ENCODE measurements around the gene SPATA31E1. TPM values are rescaled to one million over a fixed set of nuclear protein-coding genes. Genes with fewer than 3 reads are reported as not detected.

SPATA31E1 gene
- total and polyA plus RNA-seq, 9 of the 15 experiments (the other 6 are each of a cell fraction or from before 2014, with no cell fraction given): not detected

DNA sequence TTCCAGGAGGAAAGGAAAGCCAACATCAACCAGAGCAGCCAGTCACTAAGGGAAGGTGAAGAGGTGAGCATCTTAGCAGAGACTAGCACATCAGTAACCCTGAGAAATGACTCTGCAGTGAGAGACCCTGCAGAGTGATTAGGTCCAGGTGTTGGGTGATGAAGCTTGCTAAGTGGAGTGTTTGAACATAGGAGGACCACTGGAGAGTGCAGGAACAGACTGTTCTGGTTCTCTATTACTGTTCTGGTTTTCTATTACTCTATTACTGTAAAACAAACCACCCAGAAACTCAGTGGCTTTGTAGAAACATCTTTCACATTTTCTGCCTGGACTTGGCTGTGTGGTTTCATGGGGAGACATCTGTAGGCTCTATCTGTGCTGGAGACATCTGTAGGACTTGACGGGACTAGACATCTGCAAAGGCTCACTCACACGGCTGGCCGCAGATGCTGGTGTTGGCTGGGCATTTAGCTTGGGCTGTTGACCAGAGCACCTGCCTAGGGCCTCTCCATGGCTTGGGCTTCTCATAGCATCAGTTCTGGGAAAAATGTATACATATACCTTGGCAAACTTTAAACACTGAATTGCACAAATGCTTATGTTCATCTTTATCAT, 33.4 kb upstream of the SPATA31E1 start:
- Histone ChIP-seq H3K9ac (ENCODE audit: insufficient read depth in 1 of 2, low read depth in 2 of 2, low read length in 2 of 2) (no peak overlapping the region), H3K27ac (ENCODE audit: extremely low read depth, low read depth, low read length) (no peak overlapping the region), H3K36me3 (ENCODE audit: control insufficient read depth, insufficient read depth, low read length) (no peaks in the 10 kb centered on the region), H2AFZ (ENCODE audit: low read depth, low read length) (no peak overlapping the region), H3K4me3 (no peak overlapping the region), H3K27me3 (ENCODE audit: control insufficient read depth in 2 of 2, insufficient read depth in 2 of 2, low read length in 2 of 2) (peaks cover 0 to 4% of the 10 kb centered on the region in 2 experiments; a peak in 1 of 5 replicates), H3K9me3 (replicated peaks; ENCODE audit: control insufficient read depth, insufficient read depth, low read depth, low read length) (no peaks in the 10 kb centered on the region), H3K9me1 (ENCODE audit: control insufficient read depth, insufficient read depth, low read length) (no peaks in the 10 kb centered on the region), H3K4me1 (replicated peaks in 1 of 2; ENCODE audit: control insufficient read depth in 2 of 2, insufficient read depth in 2 of 2, low read length in 2 of 2) (no peaks in the 10 kb centered on the region), H4K20me1 (replicated peaks; ENCODE audit: control insufficient read depth, insufficient read depth, low read length) (no peaks in the 10 kb centered on the region), H3K4me2 (ENCODE audit: insufficient read depth, low read length) (no peak overlapping the region), H3K79me2 (ENCODE audit: control insufficient read depth, insufficient read depth, low read length) (no peaks in the 10 kb centered on the region)
- 2% methylated on average over 3 of the region's 3 CpGs for WGBS (ENCODE audit: insufficient coverage, low coverage, missing lambda C conversion rate)
- no peak for FAIRE-seq
- no TSS peak for BruUV-seq (replicated peaks)
- no peak for ATAC-seq
- ChIA-PET POLR2A (interaction anchor here (0.6 kb wide), 1 partner anchor 266 kb away, joined by 3 read pairs; no protein-coding TSS in a partner anchor), CTCF (ENCODE audit: low intra/inter-chr PET ratio) (no interaction called here)
- in situ Hi-C loops (cut with MboI) (no loop called here), intact Hi-C loops (cut with micrococcal nuclease) (no loop called here)
- TF ChIP-seq CTBP1 (IDR thresholded peaks at IDR 0.05; ENCODE audit: borderline replicate concordance) (no peak), RFX5 (IDR thresholded peaks at IDR 0.05; ENCODE audit: low read depth, low read length) (no peak), EHMT2 (IDR thresholded peaks at IDR 0.05) (no peak), ZNF3 (CRISPR knock-in tag; IDR thresholded peaks at IDR 0.05) (no peak), XRCC4 (IDR thresholded peaks at IDR 0.05; ENCODE audit: extremely low read depth, insufficient read depth, insufficient read length) (no peak), TCF7 (IDR thresholded peaks at IDR 0.05; ENCODE audit: borderline replicate concordance) (no peak), ZFX (CRISPR knock-in tag; IDR thresholded peaks at IDR 0.05) (no peak), BRD9 (IDR thresholded peaks at IDR 0.05; ENCODE audit: low read depth, partially characterized antibody) (no peak), CEBPG (CRISPR knock-in tag; IDR thresholded peaks at IDR 0.05) (no peak), CEBPG (tag; conservative IDR thresholded peaks at IDR 0.05 in 1 of 2, IDR thresholded peaks at IDR 0.05 in 1 of 2) (no peak), MIER1 (IDR thresholded peaks at IDR 0.05; ENCODE audit: low read depth) (no peak), SRF (CRISPR knock-in tag; IDR thresholded peaks at IDR 0.05) (no peak), RCOR1 (IDR thresholded peaks at IDR 0.05; ENCODE audit: borderline replicate concordance in 1 of 2, low read depth in 2 of 2, low read length in 2 of 2) (no peak), CREB1 (IDR thresholded peaks at IDR 0.05) (no peak), CREB1 (CRISPR knock-in tag; IDR thresholded peaks at IDR 0.05) (no peak), RBFOX2 (IDR thresholded peaks at IDR 0.05; ENCODE audit: low read depth, low read length) (no peak), ETV1 (tag; conservative IDR thresholded peaks at IDR 0.05; ENCODE audit: low read depth) (no peak), BDP1 (IDR thresholded peaks at IDR 0.05; ENCODE audit: insufficient read depth, insufficient read length) (no peak), KDM2B (CRISPR knock-in tag; IDR thresholded peaks at IDR 0.05) (no peak), YY1 (IDR thresholded peaks at IDR 0.05; ENCODE audit: borderline replicate concordance in 1 of 3, control insufficient read depth in 1 of 3, extremely low read depth in 1 of 3, insufficient read depth in 3 of 3, insufficient read length in 1 of 3, insufficient replicate concordance in 2 of 3, low read depth in 1 of 3, low read length in 2 of 3) (no peak)
- TF ChIP-seq, protein P1, sequence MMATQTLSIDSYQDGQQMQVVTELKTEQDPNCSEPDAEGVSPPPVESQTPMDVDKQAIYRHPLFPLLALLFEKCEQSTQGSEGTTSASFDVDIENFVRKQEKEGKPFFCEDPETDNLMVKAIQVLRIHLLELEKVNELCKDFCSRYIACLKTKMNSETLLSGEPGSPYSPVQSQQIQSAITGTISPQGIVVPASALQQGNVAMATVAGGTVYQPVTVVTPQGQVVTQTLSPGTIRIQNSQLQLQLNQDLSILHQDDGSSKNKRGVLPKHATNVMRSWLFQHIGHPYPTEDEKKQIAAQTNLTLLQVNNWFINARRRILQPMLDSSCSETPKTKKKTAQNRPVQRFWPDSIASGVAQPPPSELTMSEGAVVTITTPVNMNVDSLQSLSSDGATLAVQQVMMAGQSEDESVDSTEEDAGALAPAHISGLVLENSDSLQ (IDR thresholded peaks at IDR 0.05): no peak
- TF ChIP-seq, protein P2, sequence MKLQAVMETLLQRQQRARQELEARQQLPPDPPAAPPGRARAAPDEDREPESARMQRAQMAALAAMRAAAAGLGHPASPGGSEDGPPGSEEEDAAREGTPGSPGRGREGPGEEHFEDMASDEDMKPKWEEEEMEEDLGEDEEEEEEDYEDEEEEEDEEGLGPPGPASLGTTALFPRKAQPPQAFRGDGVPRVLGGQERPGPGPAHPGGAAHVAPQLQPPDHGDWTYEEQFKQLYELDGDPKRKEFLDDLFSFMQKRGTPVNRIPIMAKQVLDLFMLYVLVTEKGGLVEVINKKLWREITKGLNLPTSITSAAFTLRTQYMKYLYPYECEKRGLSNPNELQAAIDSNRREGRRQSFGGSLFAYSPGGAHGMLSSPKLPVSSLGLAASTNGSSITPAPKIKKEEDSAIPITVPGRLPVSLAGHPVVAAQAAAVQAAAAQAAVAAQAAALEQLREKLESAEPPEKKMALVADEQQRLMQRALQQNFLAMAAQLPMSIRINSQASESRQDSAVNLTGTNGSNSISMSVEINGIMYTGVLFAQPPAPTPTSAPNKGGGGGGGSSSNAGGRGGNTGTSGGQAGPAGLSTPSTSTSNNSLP (IDR thresholded peaks at IDR 0.05; ENCODE audit: borderline replicate concordance, low read depth, low read length): no peak
- no peak for DNase-seq (ENCODE audit: extremely low read depth in 1 of 4, low spot score in 3 of 4)

All from K562 (cell line).